Smooth muscle cell (in vitro differentiated cells): Measurements from ENCODE around the gene KRTAP10-3. TPM values are rescaled to one million over a fixed set of nuclear protein-coding genes. Genes with fewer than 3 reads are reported as not detected.

Experiments used
- DNase-seq: peaks from one replicate; lab custom pipeline; 2025; ENCODE audit not compliant: unreplicated experiment; lab: John Stamatoyannopoulos, UW
- H2AFZ ChIP-seq: fragments of 200-600 bp; sonication (generic); 2 replicates; pipeline ENCODE4 v1.6.0; 2016; ENCODE audit warnings: antibody characterized with exemption, low read depth, mild to moderate bottlenecking
- H3F3A ChIP-seq: fragments of 200-600 bp; sonication (generic); 2 replicates; pipeline ENCODE4 v1.6.0; 2017; ENCODE audit warnings: antibody characterized with exemption, low read depth
- H3K27ac ChIP-seq: fragments of 200-600 bp; sonication (generic); 2 replicates; pipeline ENCODE4 v1.5.1; 2016; ENCODE audit warnings: low read depth, mild to moderate bottlenecking
- H3K27me3 ChIP-seq: fragments of 200-600 bp; sonication (generic); 2 replicates; pipeline ENCODE4 v1.6.1; 2016; ENCODE audit warnings: low read depth, mild to moderate bottlenecking
- H3K36me3 ChIP-seq: fragments of 200-600 bp; sonication (generic); 2 replicates; pipeline ENCODE4 v1.5.1; 2016; ENCODE audit warnings: low read depth
- H3K4me1 ChIP-seq: fragments of 200-600 bp; sonication (generic); 2 replicates; pipeline ENCODE4 v1.5.1; 2016; ENCODE audit warnings: low read depth
- H3K4me2 ChIP-seq: fragments of 200-600 bp; sonication (generic); 2 replicates; pipeline ENCODE4 v1.6.0; 2016; ENCODE audit warnings: mild to moderate bottlenecking
- H3K4me3 ChIP-seq: fragments of 200-600 bp; sonication (generic); 2 replicates; pipeline ENCODE4 v1.5.1; 2016; ENCODE audit warnings: mild to moderate bottlenecking
- H3K79me2 ChIP-seq: fragments of 200-600 bp; sonication (generic); 2 replicates; pipeline ENCODE4 v1.6.0; 2016; ENCODE audit warnings: low read depth, mild to moderate bottlenecking
- H3K9ac ChIP-seq: fragments of 200-600 bp; sonication (generic); 2 replicates; pipeline ENCODE4 v1.6.0; 2016; ENCODE audit warnings: low read depth
- H3K9me3 ChIP-seq: fragments of 200-600 bp; sonication (generic); replicated peaks from 2 replicates; pipeline ENCODE4 v1.5.1; 2016; ENCODE audit warnings: low read depth
- H4K20me1 ChIP-seq: fragments of 200-600 bp; sonication (generic); 2 replicates; pipeline ENCODE4 v1.6.0; 2016; ENCODE audit warnings: low read depth
- WGBS: methylation state at CpG from one replicate; pipeline ENCODE4 v1.1.7; 2016; ENCODE audit warnings: low lambda C conversion rate; 5-methylcytosine and 5-hydroxymethylcytosine counted together
- polyA plus RNA-seq: library from polyadenylated mRNA; unstranded; fragments of >200 nt; fragmentation: Nextera tagmentation; extraction: Ambion mirVana; gene quantifications from 2 replicates; pipeline ENCODE4 v1.2.1, GENCODE V29; 2016
- total RNA-seq: library from RNA; depleted of rRNA; stranded (reverse); fragments of >200 nt; gene quantifications from 2 replicates; pipeline ENCODE4 v1.2.3, GENCODE V29; 2014
- TF ChIP-seq, protein P1 (sequence below): fragments of 200-600 bp; sonication (generic); IDR thresholded peaks from 2 replicates; pipeline ENCODE4 v1.5.1; 2017; ENCODE audit warnings: borderline replicate concordance, mild to moderate bottlenecking, antibody characterized with exemption; ENCODE audit not compliant: insufficient read depth, poor library complexity, severe bottlenecking

Gene KRTAP10-3
- total and polyA plus RNA-seq, 2 experiments from 2014 or later = not detected

DNA sequence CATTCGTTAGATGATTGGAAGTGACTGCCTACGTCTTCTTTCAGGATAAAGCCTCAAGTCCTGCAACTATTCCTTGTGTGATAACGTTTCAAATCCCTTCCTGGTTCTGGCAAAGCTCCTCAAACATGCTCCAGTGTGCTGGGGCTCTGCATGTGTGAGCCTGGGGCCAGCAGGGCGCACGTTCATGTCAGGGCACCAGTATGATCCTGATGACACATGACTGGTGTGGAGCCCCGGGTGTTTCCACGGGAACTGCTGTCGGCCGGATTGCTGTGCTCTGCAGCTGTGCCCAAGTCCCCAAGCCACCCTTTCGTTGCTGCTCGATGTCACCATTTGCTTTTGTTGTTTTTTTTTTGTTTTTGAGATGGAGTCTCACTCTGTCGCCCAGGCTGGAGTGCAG lies 39.9 kb downstream of the KRTAP10-3 start:
- Histone ChIP-seq H4K20me1 (no peaks in the 10 kb centered on the region), H3K4me3 (no peak overlapping the region), H3K27me3 (no peaks in the 10 kb centered on the region), H3K79me2 (no peaks in the 10 kb centered on the region), H3K4me1 (no peaks in the 10 kb centered on the region), H3K9me3 (no peaks in the 10 kb centered on the region), H3K36me3 (no peaks in the 10 kb centered on the region), H3F3A (no peaks in the 10 kb centered on the region), H3K27ac (no peak overlapping the region), H3K4me2 (no peak overlapping the region), H2AFZ (no peak overlapping the region), H3K9ac (no peak overlapping the region)
- no peak for DNase-seq
- 72% methylated on average over 12 of the region's 12 CpGs for WGBS
- TF ChIP-seq, protein P1, sequence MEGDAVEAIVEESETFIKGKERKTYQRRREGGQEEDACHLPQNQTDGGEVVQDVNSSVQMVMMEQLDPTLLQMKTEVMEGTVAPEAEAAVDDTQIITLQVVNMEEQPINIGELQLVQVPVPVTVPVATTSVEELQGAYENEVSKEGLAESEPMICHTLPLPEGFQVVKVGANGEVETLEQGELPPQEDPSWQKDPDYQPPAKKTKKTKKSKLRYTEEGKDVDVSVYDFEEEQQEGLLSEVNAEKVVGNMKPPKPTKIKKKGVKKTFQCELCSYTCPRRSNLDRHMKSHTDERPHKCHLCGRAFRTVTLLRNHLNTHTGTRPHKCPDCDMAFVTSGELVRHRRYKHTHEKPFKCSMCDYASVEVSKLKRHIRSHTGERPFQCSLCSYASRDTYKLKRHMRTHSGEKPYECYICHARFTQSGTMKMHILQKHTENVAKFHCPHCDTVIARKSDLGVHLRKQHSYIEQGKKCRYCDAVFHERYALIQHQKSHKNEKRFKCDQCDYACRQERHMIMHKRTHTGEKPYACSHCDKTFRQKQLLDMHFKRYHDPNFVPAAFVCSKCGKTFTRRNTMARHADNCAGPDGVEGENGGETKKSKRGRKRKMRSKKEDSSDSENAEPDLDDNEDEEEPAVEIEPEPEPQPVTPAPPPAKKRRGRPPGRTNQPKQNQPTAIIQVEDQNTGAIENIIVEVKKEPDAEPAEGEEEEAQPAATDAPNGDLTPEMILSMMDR = no peak

DNA sequence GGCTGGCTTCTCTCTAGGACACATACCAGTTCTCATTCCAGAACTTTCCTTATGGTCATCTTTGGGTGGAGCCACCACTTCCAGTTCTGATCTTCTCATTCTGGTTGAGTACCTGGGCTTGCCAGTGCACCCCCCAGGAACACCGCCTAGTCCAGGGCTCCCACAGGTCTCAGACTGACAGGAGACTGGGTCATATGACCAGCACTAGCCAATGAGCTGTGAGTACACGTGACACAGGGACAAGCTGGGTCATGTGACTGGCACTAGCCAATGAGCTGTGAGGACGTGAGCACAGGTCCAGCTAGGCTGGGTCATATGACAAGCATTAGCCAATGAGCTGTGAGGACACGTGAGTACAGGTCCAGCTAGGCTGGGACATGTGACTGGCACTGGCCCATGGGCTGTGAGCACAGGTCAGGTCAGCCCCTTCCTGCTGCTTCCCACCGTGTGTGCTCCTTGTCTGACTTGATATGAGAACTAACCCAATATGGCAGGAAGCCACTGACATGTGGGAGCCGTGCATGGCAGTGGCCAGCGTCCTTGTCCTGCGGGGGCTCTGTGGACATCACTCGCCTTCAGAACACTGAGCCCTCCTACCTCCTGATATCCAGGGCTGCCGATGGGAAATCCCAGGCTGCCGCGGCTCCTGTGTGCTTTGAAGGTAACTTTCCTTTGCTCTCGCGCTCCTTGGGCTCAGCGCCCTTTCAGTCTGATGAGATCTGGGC lies 41.3 kb downstream of the KRTAP10-3 start:
- Histone ChIP-seq H3K79me2 (no peaks in the 10 kb centered on the region), H3K4me3 (no peak overlapping the region), H4K20me1 (no peaks in the 10 kb centered on the region), H3K27me3 (no peaks in the 10 kb centered on the region), H3F3A (no peaks in the 10 kb centered on the region), H3K36me3 (no peaks in the 10 kb centered on the region), H2AFZ (no peak overlapping the region), H3K9ac (no peak overlapping the region), H3K27ac (no peak overlapping the region), H3K9me3 (no peaks in the 10 kb centered on the region), H3K4me2 (no peak overlapping the region), H3K4me1 (no peaks in the 10 kb centered on the region)
- WGBS = 96% methylated on average over 15 of the region's 15 CpGs
- no peak for DNase-seq
- TF ChIP-seq, protein P1 = no peak

DNA sequence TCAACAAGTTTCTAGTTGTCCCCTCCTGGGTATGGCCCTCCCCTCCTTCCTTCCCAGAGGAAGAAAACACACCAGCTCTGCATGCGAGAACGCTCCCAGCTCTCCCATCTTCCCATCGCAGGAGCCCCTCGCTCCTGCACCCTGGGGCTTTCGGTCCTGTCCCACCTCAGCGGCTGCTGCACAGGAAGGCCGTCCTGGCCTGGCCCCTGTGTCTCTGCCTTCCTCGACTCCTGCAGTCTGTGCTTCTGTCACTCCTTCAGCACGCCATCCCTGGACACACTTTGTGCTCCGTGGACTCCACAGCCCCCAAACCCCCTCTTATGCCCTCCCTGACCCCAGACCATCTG lies 41.8 kb downstream of the KRTAP10-3 start:
- DNase-seq = no peak
- Histone ChIP-seq H3K9me3 (no peaks in the 10 kb centered on the region), H3K27ac (no peak overlapping the region), H3K27me3 (no peaks in the 10 kb centered on the region), H3K79me2 (no peaks in the 10 kb centered on the region), H3K36me3 (no peaks in the 10 kb centered on the region), H3K9ac (no peak overlapping the region), H3K4me3 (no peak overlapping the region), H2AFZ (no peak overlapping the region), H4K20me1 (no peaks in the 10 kb centered on the region), H3F3A (no peaks in the 10 kb centered on the region), H3K4me2 (no peak overlapping the region), H3K4me1 (no peaks in the 10 kb centered on the region)
- TF ChIP-seq, protein P1 = no peak
- 99% methylated on average over 10 of the region's 10 CpGs for WGBS

DNA sequence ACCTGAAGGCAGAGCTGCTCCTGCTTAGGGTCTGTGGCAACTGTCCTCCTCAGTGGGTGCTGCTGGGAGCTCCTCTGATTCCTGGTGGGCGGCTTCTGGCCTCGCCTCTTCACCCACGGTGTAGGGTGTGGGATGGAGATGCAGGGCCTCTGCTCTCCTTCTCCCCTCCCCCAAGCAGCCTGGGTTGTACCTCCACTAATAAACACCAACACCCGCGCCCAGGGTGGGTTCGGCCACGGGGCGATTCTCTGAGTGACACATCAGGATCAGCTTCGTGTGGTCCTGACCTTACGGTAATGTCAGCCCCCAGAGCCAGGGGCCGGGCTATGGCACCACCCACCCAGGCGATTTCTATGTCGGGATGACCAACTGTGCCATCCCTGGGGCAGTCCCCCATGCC lies 42.3 kb downstream of the KRTAP10-3 start:
- H4K20me1 ChIP-seq = no peaks in the 10 kb centered on the region
- TF ChIP-seq, protein P1 = no peak
- no peaks in the 10 kb centered on the region for H3F3A ChIP-seq
- no peak overlapping the region for H3K27ac ChIP-seq
- no peak overlapping the region for H2AFZ ChIP-seq
- no peaks in the 10 kb centered on the region for H3K79me2 ChIP-seq
- H3K4me2 ChIP-seq = no peak overlapping the region
- H3K27me3 ChIP-seq = no peaks in the 10 kb centered on the region
- no peaks in the 10 kb centered on the region for H3K9me3 ChIP-seq
- no peaks in the 10 kb centered on the region for H3K36me3 ChIP-seq
- no peak for DNase-seq
- H3K9ac ChIP-seq = no peak overlapping the region
- 92% methylated on average over 13 of the region's 13 CpGs for WGBS
- H3K4me3 ChIP-seq = no peak overlapping the region
- no peaks in the 10 kb centered on the region for H3K4me1 ChIP-seq
